ENCODE results near the gene VGF. TPM values are rescaled to one million over a fixed set of nuclear protein-coding genes. Genes with fewer than 3 reads are reported as not detected.
A peak's percentile ranks its signal among the peaks of the same experiment; 100 is the strongest.
"Not testable (repeated sequence)": the region's sequence is repeated elsewhere in the genome, so short reads cannot be mapped to it uniquely, and the experiment has no call there.

VGF gene
- total RNA-seq, 1 donor from 2014 or later, result not detected

DNA sequence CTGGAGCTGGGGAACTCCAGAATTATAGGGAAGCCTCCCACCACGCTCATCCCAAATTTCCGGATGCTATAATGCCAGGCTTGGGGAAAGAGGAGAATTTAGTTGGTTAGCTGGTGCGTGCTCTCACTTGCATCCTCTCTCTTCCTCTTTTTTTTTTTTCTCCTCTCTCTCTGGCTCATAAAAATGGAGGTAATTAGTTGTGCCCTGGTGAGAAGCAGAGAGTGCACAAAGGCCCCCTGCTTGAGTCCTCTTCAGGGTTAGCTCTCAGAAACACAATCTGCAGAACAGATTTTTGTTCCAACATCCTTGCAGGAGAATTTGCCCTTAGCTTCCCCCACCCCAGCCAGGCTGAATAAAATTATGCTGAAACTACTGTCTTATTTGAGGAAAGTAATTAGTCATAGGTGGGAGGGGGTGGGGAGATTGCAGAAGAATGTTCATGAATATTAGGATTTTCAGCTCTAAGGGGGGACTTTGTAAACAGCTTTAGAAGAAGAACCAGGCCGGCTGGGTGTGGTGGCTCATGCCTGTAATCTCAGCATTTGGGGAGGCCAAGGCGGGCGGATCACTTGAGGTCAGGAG is 30.9 kb downstream of the VGF start:
- no peak for DNase-seq

GRCh38 chr7:101133621-101134398 is 31.6 kb downstream of the VGF start:
- no peak for DNase-seq

DNA sequence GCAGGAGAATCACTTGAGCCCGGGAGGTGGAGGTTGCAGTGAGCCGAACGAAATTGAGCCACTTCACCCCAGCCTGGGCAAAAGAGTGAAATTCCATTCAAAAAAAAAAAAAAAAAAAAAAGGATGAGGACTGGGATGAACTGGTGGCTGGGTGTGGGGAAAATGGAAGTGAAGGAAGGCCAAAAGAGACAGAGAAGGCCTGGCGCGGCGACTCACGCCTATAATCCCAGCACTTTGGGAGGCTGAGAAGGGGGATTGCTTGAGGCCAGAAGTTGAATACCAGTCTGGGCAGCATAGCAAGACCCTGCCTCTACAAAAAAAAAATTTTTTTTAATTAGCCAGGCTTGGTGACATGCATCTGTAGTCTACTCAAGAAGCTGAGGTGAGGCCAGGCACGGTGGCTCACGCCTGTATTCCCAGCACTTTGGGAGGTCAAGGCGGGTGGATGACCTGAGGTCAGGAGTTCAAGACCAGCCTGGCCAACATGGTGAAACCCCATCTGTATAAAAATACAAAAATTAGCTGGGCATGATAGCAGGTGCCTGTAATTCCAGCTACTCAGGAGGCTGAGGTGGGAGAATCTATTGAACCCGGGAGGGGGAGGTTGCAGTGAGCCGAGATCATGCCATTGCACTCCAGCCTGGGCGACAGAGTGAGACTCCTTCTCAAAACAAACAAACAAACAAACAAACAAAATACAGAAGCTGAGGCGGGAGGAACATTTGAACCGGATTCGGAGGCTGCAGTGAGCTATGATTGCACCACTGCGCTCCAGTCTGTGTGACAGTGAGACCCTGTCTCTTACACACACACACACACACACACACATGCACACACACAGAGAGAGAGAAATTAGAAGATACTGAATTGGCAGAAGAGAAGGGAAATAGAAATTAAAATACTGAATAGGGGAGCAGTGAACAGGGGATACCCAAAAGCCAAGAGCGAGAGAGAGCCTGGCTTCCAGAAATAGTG is 32.5 kb downstream of the VGF start:
- DNase-seq, result not testable (repeated sequence)

DNA sequence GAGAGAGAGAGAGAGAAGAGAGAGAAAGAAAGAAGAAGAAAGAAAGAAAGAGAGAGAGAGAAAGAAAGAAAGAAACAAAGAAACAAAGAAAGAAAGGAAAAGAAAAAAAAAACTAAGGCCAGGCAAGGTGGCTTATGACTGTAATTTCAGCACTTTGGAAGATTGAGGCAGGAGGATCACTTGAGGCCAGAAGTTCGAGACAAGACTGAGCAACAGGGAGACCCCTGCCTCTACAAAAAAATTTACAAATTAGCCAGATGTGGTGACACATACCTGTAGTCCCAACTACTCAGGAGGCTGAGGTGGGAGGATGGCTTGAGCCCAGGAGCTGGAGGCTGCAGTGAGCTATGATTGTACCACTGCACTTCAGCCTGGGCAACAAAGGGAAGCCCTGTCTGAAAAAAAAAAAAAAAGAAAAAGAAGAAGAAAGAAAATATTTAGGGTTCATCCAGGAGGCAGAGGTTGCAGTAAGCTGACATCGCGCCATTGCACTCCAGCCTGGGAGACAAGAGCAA is 35.7 kb downstream of the VGF start:
- no peak for DNase-seq

DNA sequence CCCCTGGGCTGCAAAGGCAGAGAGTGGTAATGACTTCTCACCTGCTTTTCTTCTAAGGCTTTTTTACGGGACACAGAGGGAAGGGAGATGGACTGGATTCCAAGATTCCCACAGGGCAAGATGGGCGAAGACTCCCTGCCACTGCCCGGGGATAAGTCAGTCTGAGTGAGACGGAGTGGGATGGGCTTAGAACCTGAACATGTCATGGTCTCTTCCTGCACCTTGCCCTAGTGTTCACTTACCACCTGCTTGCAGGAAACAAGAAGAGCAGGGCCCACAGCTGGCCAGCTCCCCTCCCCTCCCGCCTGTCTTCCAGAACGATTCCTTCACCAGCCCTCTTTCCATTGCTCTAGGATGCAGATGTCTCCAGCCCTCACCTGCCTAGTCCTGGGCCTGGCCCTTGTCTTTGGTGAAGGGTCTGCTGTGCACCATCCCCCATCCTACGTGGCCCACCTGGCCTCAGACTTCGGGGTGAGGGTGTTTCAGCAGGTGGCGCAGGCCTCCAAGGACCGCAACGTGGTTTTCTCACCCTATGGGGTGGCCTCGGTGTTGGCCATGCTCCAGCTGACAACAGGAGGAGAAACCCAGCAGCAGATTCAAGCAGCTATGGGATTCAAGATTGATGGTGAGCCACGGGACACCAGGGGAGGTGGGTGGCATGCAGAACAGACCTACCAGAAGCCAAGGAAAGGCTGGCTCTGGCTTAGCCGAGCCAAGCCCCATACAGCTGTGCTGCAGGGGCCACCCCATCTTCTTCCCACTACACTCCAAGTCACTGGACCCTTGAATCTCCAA is 37.1 kb downstream of the VGF start:
- no peak for DNase-seq

DNA sequence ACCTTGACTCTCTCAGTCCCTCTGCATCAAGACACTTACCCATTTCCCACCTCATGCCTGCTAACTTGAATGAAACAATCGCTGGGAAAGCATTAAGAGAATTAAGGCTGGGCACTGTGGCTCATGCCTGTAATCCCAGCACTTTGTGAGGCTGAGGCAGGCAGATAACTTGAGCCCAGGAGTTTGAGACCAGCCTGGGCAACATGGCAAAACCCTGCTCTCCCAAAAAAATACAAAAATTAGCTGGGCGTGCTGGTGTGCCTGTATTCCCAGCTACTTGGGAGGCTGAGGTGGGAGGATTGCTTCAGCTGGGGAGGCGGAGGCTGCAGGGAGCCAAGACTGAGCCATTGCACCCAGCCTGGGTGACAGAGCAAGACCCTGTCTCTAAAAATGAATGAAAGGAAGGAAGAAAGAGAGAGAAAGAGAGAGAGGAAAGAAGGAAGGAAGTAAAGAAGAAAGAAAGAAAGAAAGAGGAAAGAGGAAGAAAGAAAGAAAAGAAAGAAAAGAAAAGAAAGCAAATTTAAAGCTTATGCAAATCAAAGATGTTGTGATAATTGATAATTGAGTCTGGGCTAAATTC is 37.8 kb downstream of the VGF start:
- no peak for DNase-seq

GRCh38 chr7:101126651-101127459 is 38.5 kb downstream of the VGF start, which contains the start of gene SERPINE1:
Gene SERPINE1, plus strand, starts transcription at chr7:101127104. Its CDS starts 1,290 bp downstream, at chr7:101128394.
- DNase-seq, result peak; percentile 97

DNA sequence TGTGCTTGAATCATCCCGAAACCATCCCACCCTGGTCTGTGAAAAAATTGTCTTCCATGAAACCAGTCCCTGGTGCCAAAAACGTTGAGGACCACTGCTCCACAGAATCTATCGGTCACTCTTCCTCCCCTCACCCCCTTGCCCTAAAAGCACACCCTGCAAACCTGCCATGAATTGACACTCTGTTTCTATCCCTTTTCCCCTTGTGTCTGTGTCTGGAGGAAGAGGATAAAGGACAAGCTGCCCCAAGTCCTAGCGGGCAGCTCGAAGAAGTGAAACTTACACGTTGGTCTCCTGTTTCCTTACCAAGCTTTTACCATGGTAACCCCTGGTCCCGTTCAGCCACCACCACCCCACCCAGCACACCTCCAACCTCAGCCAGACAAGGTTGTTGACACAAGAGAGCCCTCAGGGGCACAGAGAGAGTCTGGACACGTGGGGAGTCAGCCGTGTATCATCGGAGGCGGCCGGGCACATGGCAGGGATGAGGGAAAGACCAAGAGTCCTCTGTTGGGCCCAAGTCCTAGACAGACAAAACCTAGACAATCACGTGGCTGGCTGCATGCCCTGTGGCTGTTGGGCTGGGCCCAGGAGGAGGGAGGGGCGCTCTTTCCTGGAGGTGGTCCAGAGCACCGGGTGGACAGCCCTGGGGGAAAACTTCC is 39.2 kb downstream of the VGF start:
- peak; percentile 74 for DNase-seq

DNA sequence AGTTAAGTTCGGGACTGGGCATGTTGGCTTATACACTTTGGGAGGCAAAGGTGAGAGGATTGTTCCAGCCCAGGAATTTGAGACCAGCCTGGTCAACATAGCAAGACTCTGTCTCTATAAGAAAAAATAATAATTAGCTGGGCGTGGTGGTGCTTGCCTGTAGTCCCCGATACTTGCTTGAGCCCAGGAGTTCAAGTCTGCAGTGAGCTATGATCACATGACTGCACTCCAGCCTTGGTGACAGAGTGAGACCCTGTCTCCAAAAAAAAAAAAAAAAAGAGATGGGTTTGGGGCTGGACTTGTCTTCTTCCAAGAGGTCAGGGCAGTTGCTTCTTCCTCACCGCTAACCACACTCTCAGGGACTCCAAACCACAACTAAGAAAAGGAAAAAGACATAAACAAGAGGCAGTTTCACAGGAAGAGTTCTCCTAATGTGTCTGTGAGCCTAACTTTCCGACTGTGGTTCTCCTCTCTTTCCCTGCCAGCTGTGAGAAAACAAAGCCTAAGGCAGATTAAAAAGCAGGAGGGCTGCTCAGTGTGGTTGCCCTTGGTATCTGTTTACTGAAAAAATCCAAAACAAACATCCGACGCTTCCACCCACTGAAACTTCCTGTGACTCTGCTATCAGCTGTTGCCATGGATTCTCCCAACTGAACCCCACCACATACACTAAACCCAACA is 40.9 kb downstream of the VGF start:
- peak; percentile 67 for DNase-seq

GRCh38 chr7:101123703-101124068 is 41.7 kb downstream of the VGF start:
- no peak for DNase-seq

DNA sequence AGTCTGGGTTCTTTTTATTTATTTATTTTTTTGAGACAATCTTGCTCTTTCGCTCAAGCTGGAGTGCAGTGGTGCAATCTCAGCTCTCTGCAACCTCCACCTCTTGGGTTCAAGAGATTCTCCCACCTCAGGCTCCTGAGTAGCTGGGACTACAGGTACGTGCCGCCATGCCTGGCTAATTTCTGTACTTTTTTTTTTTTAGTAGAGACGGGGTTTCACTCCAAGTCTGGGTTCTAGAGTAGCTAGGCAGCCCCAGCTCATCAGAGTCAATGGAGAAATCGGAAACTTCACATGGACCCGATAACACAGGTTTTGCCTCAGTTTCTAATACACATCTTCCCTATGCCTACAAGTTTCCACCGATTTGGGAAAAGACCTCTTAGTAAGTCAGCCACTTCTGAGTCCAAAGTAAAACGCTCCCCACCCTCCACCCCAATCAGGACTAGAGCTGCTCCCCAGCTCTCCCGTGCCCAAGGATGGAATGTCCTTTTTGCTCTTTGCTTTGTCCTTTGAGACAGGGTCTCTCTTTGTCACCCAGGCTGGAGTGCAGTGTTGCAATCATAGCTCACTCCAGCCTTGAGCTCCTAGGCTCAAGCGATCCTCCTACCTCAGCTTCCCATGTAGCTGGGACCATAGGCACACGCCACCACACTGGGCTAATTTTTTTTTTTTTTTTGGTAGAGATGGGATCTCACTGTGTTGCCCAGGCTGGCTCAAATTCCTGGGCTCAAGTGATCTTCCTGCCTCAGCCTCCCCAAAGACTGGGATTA is 42.3 kb downstream of the VGF start:
- no peak for DNase-seq

GRCh38 chr7:101121991-101122932 is 43.1 kb downstream of the VGF start:
- peak; percentile 94 for DNase-seq

DNA sequence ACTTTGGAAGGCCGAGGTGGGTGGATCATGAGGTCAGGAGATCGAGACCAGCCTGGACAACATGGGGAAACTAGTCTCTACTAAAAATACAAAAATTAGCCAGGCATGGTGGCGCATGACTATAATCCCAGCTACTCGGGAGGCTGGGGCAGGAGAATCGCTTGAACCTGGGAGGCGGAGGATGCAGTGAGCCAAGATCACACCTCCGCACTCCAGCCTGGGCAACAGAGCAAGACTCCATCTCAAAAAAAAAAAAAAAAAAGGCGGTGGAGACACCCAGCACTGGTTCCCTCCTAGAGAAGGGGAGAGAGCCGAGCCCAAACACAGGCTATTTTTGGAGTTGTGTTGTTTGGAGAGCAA is 43.8 kb downstream of the VGF start:
- not testable (repeated sequence) for DNase-seq

DNA sequence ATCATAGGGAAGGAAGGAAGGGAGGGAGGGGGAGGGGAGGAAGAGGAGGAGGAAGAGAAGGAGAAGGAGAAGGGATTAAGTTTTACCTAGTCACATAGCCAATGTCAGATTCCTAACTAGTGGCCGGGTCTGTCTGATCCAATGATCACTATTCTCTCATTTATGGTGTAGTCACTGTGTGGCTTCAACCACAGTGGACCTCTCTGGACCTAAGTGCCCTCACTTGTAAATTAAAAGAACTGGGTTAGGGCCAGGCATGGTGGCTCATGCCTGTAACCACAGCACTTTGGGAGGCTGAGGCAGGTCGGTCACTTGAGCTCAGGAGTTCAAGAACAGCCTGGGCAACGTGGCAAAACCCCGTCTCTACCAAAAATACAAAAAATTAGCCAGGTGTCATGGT is 45.1 kb downstream of the VGF start:
- no peak for DNase-seq

DNA sequence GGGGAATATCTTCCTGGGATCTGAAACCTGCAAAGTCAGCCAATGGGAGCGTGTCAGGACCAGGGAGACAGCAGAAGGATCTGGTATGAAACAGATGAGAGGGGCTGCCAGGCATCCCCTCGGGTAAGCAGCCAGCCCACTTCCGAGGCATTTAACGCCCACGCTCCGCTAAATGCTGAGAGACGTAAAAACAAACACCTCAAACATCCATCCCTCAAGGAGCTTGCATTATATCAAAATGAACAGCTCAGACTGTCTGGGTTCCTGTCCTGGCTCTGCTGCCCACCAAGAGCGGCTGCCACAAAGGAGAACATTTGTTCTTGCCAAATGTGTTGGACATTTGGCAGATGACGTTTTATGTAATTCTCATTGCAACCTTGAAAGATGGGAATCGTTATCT is 45.5 kb downstream of the VGF start:
- DNase-seq, result no peak

DNA sequence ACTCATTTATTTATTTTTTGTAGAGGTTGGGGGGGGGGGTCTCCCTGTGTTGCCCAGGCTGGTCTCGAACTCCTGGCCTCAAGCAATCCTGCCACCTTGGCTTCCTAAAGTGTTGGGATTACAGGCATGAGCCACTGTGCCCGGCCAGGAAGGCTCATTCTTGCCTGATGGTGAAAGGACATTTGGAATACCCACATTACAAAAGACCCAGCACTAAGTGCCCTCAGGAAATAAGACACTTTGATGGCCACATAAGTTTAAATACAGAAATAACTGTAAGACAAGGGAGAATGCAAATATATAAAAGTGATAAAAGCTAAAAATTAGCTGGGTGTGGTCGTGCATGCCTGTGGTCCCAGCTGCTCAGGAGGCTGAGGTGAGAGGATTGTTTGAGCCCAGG is 46.5 kb downstream of the VGF start:
- no peak for DNase-seq

GRCh38 chr7:101116898-101117297 is 48.5 kb downstream of the VGF start:
- no peak for DNase-seq
